ENCODE measurements around the gene TMEM63A.

TMEM63A gene

DNA sequence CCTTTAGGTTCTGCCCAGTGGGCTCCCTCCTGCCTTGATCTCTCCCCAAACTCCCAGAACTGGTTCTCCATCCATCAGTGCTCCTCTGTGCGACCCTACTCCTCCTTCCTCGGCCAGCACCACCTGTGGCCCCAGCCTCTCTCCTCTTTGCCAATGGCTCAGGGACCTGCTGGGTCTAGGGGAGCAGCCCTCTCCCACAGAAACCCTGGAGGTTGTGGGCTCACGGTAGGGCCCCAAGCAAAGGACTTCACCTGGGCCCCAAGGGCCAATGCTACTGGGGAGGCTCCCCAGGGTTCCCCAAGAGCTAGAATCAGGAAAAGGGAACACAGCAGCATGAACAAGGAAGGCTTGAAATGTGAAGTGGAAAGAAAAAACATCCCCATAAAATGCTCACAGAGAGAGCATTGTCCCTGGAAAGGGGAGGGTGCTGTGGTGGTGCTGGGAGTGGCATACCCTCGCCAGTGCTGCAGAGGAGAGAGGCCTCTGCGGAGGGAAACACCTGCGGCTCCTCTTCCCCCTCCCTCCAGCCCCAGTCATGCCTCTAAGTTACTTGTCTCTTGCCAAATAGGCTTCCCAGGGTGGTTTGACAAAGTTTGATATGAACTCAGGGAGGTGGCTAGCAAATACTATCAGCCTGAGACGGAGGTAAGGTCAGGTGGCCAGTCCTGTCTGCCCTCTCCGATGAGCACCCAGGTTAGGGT lies 2.5 kb downstream of the TMEM63A start:
- Histone ChIP-seq H3K36me3 (ENCODE audit: insufficient read depth, low read length) (peaks cover 3% of the 10 kb centered on the region; the same call in 1 of the 2 replicates), H3K9me3 (ENCODE audit: insufficient read depth, low read length, severe bottlenecking) (no peaks in the 10 kb centered on the region), H3K4me1 (ENCODE audit: insufficient read depth, low read length) (peaks cover 44% of the 10 kb centered on the region), H4K20me1 (ENCODE audit: insufficient read depth, low read length) (peaks cover 3% of the 10 kb centered on the region; the same call in 1 of the 2 replicates), H3K79me2 (ENCODE audit: insufficient read depth, low read length) (no peaks in the 10 kb centered on the region), H3K4me3 (ENCODE audit: low read depth in 1 of 2, low read length in 2 of 2) (peak overlapping the region in 1 of 2 experiments; percentile 42; a peak in 2 of 4 replicates), H3K9ac (ENCODE audit: low read depth, low read length) (peak overlapping the region; percentile 33; the same call in 1 of the 2 replicates), H3K4me2 (ENCODE audit: insufficient read depth, low read length) (peak overlapping the region; percentile 88), H3K27ac (ENCODE audit: low read length) (peak overlapping the region; percentile 79), H2AFZ (ENCODE audit: low read depth, low read length) (no peak overlapping the region), H3K27me3 (ENCODE audit: insufficient read depth, low read length, poor library complexity) (peaks cover 9% of the 10 kb centered on the region)
- TF ChIP-seq, protein P1, sequence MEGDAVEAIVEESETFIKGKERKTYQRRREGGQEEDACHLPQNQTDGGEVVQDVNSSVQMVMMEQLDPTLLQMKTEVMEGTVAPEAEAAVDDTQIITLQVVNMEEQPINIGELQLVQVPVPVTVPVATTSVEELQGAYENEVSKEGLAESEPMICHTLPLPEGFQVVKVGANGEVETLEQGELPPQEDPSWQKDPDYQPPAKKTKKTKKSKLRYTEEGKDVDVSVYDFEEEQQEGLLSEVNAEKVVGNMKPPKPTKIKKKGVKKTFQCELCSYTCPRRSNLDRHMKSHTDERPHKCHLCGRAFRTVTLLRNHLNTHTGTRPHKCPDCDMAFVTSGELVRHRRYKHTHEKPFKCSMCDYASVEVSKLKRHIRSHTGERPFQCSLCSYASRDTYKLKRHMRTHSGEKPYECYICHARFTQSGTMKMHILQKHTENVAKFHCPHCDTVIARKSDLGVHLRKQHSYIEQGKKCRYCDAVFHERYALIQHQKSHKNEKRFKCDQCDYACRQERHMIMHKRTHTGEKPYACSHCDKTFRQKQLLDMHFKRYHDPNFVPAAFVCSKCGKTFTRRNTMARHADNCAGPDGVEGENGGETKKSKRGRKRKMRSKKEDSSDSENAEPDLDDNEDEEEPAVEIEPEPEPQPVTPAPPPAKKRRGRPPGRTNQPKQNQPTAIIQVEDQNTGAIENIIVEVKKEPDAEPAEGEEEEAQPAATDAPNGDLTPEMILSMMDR (IDR thresholded peaks at IDR 0.05; ENCODE audit: borderline replicate concordance, extremely low read depth, low read length, poor library complexity, severe bottlenecking): no peak
- TF ChIP-seq EZH2 (IDR thresholded peaks at IDR 0.05; ENCODE audit: borderline replicate concordance, low read depth, low read length, severe bottlenecking): no peak
- peak; percentile 80 for ATAC-seq (ENCODE audit: insufficient read depth, low read depth)
- DNase-seq: peak; percentile 76

DNA sequence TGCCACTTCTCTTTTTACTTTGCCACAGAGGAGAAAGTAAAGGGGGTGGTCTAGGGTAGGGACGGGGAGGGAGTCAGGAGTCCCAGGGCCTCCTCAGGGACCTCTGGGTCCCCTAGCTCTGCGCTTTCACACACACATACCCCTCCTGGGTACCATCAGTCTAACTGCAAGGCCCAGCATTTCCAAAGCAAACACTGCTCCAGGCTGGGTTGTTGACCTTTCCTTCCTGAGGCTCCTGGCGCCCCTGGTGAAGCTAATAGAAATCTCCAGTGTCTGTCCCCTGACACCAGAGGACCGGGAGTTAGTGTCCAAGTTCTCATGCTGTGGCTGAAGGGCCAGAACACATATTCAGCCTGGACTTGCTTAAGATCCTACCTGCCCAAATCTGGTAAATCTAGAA lies 3.9 kb downstream of the TMEM63A start:
- Histone ChIP-seq H3K9me3 (ENCODE audit: insufficient read depth, low read length, severe bottlenecking) (no peaks in the 10 kb centered on the region), H3K36me3 (ENCODE audit: insufficient read depth, low read length) (peaks cover 6% of the 10 kb centered on the region; the same call in 1 of the 2 replicates), H3K4me1 (ENCODE audit: insufficient read depth, low read length) (peaks cover 44% of the 10 kb centered on the region), H3K4me2 (ENCODE audit: insufficient read depth, low read length) (no peak overlapping the region), H2AFZ (ENCODE audit: low read depth, low read length) (no peak overlapping the region), H3K27ac (ENCODE audit: low read length) (no peak overlapping the region), H4K20me1 (ENCODE audit: insufficient read depth, low read length) (peaks cover 3% of the 10 kb centered on the region; the same call in 1 of the 2 replicates), H3K27me3 (ENCODE audit: insufficient read depth, low read length, poor library complexity) (peaks cover 9% of the 10 kb centered on the region), H3K4me3 (ENCODE audit: low read depth in 1 of 2, low read length in 2 of 2) (no peak overlapping the region), H3K9ac (ENCODE audit: low read depth, low read length) (no peak overlapping the region), H3K79me2 (ENCODE audit: insufficient read depth, low read length) (no peaks in the 10 kb centered on the region)
- ATAC-seq (ENCODE audit: insufficient read depth, low read depth): no peak
- DNase-seq: no peak
- TF ChIP-seq, protein P1 (IDR thresholded peaks at IDR 0.05; ENCODE audit: borderline replicate concordance, extremely low read depth, low read length, poor library complexity, severe bottlenecking): no peak
- TF ChIP-seq EZH2 (IDR thresholded peaks at IDR 0.05; ENCODE audit: borderline replicate concordance, low read depth, low read length, severe bottlenecking): no peak

DNA sequence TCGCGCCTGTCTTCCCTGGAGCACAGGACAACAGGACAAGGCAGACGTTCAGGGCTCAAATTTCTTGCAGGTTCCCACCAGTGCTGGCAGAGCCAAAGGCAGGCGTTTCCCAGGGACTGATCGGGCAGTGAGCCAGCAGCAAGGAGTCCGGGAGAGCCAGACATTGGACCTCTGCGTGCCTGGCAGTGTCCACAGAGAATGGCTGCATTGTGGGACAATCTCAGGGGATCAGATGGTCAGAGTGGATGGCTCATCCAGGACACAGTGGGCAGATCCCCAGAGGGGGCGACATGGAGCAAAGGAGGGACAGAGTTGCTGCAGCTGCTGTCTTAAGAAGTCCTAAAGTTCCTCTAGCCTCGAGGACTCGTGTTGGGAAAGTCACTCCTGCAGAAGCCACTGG lies 4.6 kb downstream of the TMEM63A start:
- no peak for ATAC-seq (ENCODE audit: insufficient read depth, low read depth)
- H3K36me3 ChIP-seq (ENCODE audit: insufficient read depth, low read length): peaks cover 6% of the 10 kb centered on the region; the same call in 1 of the 2 replicates
- peak; percentile 38 for DNase-seq
- no peak overlapping the region for H3K27ac ChIP-seq (ENCODE audit: low read length)
- peaks cover 37% of the 10 kb centered on the region for H3K4me1 ChIP-seq (ENCODE audit: insufficient read depth, low read length)
- H2AFZ ChIP-seq (ENCODE audit: low read depth, low read length): no peak overlapping the region
- no peaks in the 10 kb centered on the region for H3K79me2 ChIP-seq (ENCODE audit: insufficient read depth, low read length)
- peaks cover 2% of the 10 kb centered on the region for H3K27me3 ChIP-seq (ENCODE audit: insufficient read depth, low read length, poor library complexity)
- no peak overlapping the region for H3K4me2 ChIP-seq (ENCODE audit: insufficient read depth, low read length)
- H3K9me3 ChIP-seq (ENCODE audit: insufficient read depth, low read length, severe bottlenecking): no peaks in the 10 kb centered on the region
- no peak for TF ChIP-seq EZH2 (IDR thresholded peaks at IDR 0.05; ENCODE audit: borderline replicate concordance, low read depth, low read length, severe bottlenecking)
- TF ChIP-seq, protein P1 (IDR thresholded peaks at IDR 0.05; ENCODE audit: borderline replicate concordance, extremely low read depth, low read length, poor library complexity, severe bottlenecking): peak; percentile 65
- H3K9ac ChIP-seq (ENCODE audit: low read depth, low read length): no peak overlapping the region
- H4K20me1 ChIP-seq (ENCODE audit: insufficient read depth, low read length): peaks cover 3% of the 10 kb centered on the region; the same call in 1 of the 2 replicates
- H3K4me3 ChIP-seq (ENCODE audit: low read depth in 1 of 2, low read length in 2 of 2): no peak overlapping the region

Measured in DND-41 (cell line).